NCI-H2107 (cell line): ENCODE measurements around the gene PLPPR1.

Experiments used
- DNase-seq: peaks from one replicate; lab custom pipeline; 2025; lab: John Stamatoyannopoulos, UW

Gene PLPPR1

DNA sequence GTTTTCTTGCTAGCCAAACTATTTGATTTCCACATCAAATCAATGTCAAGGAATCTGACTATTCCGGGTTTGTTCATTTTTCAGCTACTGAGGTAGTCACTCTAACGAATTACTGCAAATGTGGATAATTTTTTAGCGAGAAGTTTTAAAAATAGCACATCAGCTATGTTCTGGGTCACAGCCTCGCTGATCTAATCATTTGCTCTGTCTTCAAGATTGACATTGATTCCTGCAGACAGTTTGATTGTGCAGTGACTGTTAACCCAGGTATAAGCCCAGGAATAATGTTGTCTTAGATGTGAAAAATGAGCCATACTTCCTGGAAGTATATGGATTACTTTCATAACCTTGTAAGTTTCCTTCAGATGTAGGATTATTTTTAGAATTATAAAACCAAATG, 181.1 kb downstream of the PLPPR1 start:
- no peak for DNase-seq

DNA sequence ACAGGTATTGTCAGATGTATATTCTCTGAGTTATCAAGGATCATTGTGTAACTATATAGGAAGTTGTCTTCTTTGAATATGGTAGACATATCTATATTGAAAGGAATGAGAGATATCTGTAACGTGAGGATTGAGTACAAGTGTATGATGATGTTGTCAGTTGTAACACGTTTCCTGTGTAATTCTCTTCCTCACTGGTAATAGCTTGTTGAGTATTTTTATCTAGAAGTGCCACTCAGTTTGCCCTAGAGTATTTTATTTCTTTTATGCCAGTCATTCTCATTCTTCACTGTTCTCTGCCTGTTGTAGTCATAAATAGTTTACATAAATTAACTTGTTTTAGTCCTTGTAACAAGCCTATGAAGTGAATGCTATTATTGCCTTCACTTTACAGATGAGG, 184.1 kb downstream of the PLPPR1 start:
- no peak for DNase-seq

DNA sequence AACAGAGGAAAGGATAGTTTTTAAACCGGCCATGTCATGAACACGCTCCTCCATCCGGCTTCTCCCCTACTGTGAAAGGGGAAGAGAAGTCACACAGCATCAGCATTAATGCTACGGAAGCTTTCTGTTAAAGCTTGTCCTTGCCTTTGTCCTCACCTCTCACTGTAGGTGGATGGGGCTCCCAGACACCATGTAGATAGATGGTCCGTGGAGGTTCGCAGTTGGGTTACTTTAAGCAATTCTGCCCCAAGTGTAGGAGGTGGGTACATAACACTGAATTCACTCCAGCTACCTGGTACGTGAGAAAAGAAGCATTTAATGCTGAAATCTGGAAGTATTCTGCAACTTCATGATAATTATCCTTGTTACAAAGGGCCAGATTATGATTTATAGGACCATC, 190.5 kb downstream of the PLPPR1 start:
- no peak for DNase-seq

DNA sequence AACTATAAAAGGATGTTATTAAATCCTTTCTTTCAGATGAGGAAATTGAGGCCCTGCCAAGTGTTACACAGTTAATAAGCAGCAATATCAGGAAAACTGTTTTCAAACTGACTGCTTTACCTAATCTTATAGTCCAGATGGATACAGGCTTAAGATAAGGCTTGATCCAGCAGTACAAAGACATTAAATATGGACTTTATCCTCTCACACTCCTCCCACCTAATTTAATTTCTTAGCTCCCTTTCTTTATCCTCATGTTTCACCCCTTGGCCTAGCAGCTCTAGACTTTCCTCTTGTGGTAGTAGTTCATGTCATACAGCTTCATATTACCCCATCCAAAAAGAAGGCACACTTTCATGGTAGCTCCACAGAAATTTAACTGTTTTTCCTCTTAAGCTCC, 191.8 kb downstream of the PLPPR1 start:
- DNase-seq: no peak

DNA sequence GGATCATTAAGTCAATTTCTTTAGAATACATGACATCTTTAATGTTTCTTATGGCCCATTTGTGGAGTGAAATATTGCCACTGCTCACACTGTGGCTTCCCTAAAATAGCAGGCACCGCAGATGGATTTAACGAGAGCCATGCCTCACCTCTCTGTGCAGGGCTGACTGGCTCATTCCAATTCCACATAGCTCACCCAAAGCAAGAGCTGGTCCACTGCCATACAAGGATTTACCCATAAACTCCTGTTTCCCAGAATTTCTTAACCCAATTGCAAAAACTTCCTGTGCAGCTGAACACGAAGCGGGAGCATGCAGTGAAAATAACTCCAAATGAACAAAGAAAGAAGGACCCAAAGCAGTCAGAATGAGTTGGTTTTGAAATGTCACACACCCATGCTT, 196.7 kb downstream of the PLPPR1 start:
- DNase-seq: no peak

DNA sequence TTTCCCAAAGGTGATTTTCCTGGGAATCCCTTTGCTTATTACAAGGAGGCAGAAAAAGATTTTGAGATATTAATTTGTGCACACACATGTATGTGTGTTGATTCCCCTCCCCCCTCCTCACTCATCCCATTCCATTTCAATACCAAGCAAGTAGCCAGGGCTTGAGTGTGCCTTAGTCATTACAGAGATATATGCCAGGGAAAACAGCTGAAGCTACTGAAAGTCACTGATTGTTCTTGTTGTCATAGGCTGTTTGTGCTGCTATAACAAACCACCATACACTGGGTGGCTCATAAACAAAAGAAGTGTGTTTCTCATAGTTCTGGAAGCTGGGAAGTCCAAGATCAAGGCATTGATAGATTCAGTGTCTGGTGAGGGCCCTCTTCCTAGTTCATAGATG, 197.6 kb downstream of the PLPPR1 start:
- DNase-seq: no peak

DNA sequence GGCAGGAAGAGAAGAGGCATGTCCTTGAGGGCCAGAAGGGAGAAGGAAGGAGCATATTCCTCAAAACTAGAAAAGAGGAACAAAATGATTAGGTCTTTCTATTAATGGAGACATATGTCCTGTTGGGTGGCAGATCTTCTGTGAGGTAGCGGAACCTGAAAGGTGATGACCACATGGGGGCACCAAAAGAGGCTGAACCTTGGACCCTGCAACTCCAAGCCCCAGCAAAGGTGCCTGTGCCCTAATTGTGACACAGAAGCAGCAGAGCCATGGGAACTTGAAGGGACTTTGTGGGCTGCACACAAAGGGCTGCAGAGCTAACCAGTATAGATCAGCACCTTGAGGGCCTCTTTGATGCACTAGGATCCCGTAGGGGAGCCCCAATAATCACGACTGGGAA, 198.3 kb downstream of the PLPPR1 start:
- DNase-seq: no peak

DNA sequence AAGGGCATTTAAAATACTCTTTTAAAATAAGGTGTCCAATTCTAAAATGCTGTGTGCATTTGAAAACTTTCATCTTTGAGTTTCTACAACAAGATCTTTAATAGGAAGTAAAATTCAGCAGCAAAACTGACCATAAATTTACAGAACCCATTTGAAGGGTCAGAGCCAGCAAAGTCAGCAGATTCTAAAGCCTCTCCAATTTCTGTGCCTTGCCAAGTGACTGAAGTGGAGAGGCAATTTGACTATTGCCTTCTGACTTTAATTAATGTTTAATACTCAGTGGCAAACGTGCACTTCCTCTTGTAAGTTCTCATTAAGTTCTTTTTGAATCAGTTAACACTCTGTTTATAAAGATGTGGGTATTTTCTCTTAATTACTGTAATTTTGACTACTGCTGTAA, 201.1 kb downstream of the PLPPR1 start:
- DNase-seq: no peak

DNA sequence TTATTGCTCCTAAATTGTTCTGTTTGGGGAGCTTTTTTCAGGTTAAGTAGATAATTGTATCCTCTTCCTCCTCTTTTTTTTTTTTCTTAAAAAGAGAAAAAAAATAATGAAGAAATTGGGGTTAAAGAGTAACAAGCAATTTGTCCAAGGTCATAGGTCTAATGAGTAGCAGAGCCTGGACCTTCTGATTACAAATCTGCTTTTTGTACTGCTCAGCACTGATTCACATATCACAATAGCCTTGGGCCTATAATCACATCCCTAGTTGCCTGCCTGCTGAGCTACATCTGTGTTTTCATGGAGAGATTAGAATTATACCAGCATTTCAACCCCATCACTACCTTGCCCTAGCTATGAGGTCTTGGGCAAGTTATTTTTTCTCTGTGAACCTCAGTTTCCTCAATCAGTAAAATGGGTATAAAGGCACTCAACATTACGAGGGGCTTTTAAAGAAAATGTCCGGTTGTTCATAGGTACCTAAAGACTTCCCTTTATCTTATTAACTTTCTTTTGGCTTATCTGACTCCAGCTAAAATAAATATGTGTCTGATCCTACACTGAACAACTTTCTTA, 204.0 kb downstream of the PLPPR1 start:
- no peak for DNase-seq

DNA sequence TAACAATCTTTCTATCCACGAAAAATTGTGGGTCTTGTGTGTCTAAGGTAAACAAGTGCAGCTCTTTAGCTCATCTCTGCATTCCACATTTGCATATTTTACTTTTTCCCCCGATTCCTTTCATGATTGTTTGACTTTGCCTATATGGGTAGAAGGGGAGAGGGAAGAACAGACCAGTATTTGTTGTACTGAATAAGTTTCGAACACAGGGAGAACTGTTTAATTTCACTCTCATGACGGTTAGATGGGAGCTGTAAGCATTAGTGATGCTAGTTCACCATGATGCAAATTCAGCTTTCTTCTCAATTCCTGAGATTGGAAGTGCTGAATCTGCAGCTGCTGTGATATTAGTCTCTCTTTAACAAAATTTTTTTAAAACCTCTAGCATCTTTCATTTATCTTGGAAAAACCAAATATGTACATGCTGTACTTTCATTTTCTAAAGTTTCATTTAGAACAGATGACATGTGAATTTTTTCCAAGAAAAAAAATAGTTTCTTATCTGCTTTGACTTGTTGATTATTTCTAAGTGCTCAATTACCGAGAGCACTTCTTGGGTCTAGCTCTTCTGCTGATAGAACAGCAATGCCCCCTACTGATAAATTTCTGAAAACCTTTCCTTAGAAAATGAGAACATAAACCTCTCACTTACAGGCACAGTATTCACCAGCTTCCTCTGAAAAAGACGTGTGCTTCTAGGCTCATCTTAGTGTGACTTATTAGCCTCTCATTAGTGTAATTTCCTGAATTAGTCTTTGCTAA, 206.8 kb downstream of the PLPPR1 start:
- DNase-seq: no peak

DNA sequence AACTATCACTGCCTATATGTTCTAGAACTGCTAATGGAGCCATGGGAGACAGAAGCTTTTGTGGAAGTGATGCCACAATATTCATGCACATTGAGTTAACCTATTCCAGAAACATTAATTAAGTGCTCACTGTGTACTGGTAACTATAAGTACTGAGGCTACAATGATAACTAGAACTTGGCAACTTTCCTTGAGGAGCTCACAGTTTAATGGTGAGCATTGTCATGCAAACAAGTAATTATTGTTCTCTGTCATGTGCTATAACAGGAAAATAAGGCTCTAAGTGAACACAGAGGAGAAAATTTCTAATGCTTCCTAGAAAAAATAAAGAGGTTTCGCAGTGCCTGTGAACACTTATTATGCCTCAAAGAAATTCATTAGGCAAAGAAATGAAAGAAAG, 214.1 kb downstream of the PLPPR1 start:
- DNase-seq: no peak

DNA sequence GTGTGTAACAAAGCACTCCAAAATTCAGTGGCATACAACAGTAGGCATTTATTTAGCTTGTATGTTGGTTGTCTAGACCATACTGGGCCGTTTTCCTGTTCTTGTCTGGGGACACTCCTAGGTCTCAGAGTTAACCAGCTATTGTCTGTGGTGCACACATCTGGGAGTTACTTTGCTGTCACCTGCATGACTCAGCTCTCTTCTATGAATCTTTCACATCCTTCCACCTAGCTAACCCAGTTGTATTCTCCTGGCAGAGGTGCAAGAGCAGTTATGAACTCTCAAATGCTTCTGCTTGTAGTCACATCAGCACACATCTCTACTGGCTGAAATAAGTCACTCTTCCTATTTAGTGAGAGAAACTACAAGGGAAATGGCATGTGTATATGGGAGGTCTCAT, 218.2 kb downstream of the PLPPR1 start:
- DNase-seq: no peak

DNA sequence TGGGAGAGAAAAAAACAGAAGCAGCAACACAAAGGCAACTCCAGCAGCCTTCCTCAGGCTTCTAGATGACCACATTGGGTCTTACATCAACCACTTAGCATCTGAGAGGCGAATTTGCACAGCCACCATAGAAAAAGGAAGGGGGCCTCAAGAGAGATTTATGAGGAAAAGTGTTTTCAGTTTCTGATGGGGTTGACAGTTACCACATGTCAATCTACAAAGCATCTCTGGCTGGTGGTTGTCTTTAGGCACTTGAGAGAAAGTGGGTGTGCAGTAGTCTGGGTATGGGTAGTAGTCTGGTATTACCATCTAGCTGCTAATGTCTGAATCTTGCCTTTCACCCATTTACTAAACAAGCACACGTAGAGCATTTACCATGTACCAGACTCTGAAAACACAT, 218.8 kb downstream of the PLPPR1 start:
- no peak for DNase-seq

DNA sequence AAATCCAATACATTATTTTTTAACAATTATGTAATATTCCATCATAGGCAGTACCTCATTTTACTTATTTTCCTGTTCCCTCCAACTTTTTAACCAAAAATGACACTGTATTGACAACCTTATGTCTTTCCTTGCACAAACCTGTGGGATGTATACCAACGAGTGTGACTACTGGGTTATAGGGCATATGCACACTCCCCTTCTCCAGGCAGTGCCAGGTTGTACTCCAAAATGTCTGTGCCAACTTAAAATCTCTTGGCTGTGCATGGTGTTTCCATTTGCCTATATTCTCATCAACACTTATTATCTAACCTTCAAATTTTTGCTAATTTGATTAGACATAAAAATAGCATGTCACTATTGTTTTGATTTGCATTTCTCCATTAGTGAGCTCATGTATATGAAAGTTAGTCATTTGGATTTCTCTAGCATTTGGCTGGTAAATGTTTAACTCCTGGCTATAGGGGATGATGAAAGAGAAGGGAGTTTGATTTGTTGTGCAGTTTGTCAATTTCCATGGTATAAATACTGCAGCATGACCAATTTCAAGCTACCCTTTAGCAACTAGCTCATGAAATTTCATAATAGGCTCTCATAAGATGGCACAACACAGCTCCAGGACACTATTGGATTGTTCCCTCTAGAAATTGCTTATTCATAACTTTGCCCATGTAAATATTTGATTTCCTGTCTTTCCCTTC, 226.4 kb downstream of the PLPPR1 start:
- no peak for DNase-seq

DNA sequence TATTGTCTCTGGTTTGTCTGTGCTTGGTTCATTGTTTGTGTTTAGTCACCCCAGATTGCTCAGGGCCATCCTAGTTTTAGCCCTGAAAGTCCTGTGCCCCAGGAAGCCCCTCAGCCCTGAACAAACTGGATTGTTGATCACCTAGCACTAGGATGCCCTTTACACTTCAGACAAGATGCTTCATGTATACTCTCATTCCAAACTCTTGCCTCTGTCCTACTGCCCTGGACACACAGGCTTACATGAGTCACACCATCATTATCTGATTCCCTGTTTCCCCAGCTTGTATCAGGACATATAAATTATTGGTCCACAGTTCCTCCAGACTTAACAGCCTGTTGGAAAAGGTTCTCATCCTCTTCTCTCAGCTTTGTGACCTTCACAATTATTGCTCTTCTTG, 236.2 kb downstream of the PLPPR1 start:
- no peak for DNase-seq

DNA sequence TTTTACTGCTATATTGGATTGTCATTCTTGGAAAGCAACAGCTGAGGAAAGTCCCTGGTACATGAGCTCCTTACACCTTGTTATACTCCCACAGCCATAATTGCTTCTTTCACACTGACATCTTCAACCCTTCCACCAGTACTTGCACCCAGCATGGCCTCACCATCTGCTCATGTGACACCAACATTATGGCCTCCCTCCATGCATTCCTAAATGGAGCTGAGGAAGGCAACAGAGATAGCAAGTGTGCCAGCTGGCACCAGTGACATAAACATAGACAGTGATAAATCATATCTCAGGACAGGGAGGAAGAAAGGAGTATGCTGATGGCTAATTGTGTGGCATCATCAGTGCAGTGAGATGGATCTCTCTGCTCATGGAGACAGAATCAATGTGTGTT, 236.7 kb downstream of the PLPPR1 start:
- no peak for DNase-seq

DNA sequence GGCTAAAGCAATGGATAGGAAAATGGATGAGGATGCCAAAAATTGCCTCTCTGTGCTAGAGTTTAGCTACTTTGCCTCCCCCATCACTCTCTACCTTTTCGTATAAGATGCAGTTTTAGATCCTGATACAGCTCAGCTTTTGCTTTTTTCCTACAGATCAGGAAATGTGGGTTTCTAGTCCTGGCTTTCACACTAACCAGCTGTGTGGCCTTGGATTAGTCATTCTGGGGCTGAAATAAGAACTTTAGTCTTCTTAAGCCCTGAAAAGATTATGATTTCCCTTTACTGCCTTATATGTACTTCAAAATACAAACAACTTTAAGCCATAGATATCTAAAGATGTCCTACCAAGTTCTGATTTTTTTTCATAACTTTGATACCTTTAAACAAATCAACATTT, 239.9 kb downstream of the PLPPR1 start:
- DNase-seq: no peak

DNA sequence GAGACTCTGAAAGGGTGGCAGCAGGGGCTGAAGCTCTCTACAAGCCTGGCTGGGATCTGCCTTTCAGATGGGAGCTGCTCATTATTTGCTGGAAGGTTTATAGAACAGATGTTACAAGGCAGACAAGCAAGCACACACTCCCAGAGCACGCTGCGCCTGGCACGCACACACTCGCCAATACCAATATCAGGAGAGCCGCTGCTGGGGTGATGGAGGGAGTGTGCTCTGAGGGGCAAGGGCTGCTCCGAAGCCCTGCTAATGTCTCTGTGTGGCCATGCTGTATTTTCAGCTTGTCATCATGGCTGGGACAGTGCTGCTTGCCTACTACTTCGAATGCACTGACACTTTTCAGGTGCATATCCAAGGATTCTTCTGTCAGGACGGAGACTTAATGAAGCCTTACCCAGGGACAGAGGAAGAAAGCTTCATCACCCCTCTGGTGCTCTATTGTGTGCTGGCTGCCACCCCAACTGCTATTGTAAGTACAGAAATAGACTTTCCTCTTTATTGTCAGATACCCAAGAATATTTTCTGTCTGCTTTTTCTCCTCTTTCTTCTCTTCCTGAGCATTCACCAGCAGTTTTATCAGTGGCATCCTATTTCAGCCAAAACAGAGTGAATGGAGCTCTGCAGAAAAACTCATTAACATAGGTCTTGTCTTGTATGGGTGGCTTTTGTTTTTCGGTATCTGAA, 241.2 kb downstream of the PLPPR1 start:
- no peak for DNase-seq

DNA sequence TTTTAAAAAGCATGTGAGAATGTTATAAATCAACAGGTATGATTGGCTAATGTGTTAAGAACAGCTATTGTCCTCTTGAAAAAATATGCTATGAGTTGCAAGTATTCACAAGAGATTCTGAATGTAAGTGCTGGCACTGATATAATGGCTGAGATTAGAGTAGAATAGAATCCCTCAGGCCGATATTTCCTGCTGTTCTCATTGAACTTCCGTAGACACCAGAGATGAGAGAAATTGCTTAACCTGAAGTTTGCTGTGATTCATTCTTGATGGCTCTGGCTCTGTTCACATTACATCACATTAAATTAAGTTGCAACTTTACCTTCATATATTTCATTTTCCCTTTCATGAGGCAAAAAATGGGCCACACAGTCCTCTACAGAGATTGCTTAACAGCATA, 241.8 kb downstream of the PLPPR1 start:
- DNase-seq: no peak

DNA sequence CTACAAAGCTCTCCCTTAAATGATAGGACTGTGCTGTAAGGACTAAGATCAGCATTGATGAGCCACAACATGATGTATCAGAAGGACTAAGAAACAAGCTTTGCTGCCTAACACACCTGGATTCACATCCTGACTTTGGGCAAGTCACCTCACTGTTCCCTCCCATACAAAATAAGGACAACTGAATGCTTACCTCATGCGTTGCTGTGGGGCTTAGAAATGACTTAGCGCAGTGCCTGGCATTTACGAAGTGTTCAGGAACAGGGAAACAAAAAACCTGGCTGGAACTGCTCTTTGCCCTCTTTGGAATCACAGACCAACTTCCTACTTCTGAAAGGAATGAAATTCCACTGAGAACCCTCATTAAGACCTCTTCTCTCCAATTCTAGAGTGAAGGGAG, 242.6 kb downstream of the PLPPR1 start:
- no peak for DNase-seq

DNA sequence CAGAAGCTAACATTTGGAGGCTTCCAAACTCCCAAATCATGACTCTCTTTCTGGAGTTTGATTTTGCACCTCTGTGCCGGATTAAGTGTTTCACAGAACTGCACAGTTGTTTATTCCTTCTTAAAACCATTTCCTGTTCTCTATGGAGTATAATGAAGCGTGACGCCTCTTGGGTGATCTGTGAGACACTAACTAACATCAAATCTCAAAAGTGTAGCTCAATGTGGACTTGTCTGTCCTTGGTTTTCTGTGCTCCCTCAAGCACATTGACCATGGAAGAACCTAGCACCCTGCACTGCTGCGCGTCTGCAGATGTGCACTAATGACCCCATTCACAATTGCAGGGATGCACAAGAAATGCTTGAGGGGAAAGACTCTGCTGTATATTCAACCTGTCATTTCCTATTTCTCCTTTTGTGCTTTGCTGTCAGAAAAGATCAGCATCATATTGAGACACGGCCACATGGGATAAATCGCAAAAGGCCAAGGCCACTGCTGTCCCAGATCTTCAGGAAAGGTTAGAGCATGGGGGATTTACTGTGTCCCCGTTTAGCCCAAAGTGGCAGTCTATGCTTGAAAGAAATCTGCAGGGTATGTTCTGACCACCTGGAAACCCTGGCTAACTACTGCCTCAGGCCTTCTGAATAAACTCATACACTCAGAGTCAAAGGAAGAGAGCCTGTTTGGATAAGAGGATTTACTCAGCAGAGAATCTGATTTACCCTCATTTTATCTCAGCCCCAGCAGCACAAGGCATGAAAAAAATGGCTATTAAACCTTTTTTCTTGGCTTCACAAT, 246.6 kb downstream of the PLPPR1 start:
- no peak for DNase-seq

DNA sequence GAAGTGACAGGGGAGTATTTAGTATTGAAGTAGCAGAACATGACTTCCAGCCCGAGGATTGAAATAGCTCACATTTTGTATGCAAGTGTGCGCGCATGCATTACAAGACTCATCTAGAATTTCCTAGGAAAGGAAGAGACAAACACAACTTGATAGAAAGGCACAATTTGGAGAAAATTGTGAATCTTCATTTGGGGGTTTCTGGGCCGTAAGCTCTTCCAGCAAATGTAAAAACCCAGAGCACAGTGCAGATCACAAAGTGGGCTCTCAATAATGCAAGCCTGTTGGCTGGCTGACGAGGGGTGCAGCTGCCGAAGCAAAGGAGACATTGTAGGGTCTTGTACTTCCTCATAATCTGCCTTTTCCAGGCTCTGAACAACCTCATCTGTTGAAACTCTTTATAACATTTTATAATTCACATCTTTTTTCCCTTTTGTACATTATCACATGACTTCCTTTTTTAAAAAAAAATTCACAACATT, 247.3 kb downstream of the PLPPR1 start:
- no peak for DNase-seq
